SHP77 (cell line): ENCODE data around the gene MCF2L.
"Not testable (repeated sequence)": the region's sequence is repeated elsewhere in the genome, so short reads cannot be mapped to it uniquely, and the experiment has no call there.

Source experiments
- DNase-seq, 2 experiments: peaks; one replicate each; lab custom pipeline; 2025; lab: John Stamatoyannopoulos, UW

MCF2L gene

GRCh38 chr13:113015826-113016525 is 47.0 kb downstream of the MCF2L start:
- DNase-seq: no peak

DNA sequence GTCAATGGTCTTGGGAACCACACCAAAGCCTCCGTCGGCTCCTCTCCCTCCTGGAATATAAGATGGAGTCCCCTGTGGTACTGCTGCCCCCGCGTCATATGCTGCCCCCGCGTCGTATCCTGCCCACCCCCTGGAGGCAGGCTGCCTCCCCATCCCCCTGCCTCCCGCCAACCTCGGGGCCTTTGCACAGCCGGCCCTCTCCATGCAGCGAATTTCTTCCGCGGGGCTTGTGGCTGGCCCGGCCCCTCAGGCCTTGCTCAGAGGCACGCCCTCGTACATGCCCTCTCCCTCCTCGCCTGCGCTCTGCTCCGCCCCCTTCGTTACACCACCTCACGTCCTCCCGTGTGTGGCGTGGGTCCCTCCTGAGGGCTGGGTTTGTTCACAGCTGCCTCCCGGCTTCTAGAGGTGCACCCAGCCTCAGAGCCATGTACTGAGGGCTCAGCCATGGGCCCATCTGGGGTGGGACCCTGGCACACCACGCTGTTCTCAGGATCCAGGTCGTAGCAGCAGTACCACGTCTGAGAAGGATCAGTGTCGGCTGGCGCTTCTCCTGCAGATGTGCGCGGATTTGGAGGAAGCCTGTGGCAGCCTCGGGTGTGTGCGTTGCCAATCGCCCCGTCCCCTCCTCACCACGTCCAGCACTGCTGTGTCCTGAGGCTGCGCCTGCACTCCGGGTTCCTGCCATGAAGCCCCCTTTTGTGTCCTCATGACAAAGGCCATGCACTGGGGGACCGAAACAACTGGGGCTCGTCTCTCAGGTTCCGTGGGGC is 47.7 kb downstream of the MCF2L start:
- no peak for DNase-seq

- no peak for DNase-seq
Measured at GRCh38 chr13:113017506-113018215, 48.6 kb downstream of the MCF2L start.

DNA sequence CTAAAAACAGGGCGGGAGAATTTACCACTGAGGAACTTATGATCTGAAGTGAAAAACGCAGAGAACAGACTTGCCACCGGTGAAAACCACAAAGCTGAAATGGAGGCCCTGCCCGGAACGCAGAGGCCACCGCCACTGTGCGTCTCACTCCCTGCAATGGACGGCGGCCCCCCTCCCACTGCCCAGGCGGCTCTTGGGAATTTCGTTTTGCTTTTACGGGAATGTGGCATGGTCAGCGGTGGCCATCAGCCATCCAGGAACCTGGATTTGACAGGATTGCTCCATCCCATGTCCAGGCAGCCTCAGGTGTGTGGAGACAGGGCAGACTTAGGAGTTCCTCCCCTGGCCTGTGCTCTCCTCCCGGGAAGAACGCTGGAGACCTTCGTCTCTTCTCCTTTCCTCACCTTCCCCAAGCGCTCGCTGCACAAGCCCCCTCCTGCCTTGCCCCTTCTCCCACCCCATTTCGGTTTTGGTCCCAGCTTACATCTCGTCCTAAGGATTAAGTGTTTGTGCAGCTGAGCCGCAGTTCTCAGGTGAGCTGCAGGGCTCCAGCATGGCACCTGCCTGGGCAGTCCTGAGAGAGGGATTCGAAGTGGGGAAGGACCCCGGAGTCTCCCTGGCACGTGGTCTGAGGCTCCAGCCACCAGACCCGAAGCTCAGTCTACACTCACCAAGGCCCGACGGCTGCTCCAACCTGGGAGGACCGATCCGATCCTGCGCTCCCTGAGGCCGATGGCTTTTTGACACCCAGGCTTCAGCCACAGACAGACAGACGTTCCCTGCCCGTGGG is 49.9 kb downstream of the MCF2L start:
- DNase-seq: no peak

GRCh38 chr13:113020323-113021080 is 51.5 kb downstream of the MCF2L start:
- DNase-seq: no peak

DNA sequence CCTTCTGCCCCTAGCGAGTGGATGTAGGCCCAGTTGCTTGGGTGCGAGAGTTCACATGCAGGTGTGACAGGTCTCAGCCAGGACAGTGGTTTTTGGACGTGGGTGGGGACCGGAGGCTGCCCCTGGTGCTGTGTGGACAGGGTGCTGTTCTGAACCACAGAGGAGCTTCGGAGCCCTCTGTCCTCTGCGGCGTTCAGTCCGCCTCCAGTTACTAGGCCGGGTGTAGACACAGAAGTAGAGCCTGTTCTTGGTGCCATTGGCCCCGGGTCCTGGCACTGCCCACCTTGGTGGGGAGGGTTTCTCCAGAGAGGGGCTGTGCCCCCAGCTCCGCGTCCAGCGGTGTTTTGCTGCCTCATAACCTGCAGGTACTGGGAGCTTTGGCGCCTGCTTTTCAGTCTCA is 52.4 kb downstream of the MCF2L start:
- no peak for DNase-seq

DNA sequence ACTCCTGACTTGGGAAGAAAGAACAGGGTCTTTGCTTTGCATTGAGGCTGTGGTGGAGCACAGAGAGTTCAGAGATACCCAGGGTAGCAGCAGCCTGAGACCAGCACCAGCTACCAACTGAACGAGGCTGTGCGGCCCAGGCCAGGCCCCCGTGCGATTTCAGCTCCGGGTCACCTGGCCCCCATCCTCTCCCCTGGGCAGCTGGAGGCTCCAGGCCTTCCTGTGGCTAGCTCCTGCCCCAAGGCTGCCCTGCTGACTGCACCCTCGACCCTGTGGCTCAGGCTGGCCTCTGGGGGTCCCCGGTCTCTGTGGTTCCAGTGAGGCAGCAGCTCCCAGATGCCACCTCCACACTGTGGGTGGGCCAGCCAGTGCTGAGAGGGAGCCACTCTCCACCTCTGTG is 52.8 kb downstream of the MCF2L start:
- DNase-seq: no peak

- no peak for DNase-seq
Measured at GRCh38 chr13:113022391-113022744, 53.4 kb downstream of the MCF2L start.

DNA sequence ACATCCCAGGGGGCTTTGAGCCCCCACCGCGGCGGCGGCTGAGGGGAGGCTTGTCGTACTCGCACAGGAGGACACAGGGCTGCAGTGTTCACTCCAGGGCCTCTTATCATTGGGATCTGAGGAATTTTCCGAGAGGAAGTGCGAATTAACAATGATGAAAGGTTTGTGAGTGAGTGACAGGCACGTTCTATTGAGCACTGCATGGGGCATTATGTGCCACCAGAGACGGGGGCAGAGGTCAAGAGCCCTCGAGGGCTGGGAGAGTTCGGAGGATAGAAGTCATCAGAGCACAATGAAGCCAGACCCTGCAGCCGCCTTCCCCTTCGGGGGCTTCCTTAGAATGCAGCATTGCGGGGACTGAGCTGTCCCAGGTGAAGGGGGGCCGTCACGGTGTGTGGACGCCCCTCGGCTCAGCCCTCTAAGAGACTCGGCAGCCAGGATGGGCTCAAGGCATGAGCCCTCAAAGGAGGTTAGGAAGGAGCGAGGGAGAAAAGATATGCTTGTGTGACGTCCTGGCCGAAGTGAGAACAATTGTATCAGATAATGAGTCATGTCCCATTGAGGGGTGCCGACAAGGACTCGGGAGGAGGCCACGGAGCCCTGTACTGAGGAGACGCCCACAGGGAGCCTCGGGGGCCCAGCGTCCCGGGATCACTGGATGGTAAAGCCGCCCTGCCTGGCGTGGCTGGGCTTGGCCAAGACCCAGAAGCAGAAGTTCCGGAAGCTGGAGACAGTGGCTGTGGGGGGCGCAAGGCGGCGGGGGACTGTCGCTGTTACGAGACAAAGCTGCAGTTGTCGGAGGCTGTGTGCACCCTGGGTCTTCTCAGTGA is 53.9 kb downstream of the MCF2L start:
- no peak for DNase-seq

DNA sequence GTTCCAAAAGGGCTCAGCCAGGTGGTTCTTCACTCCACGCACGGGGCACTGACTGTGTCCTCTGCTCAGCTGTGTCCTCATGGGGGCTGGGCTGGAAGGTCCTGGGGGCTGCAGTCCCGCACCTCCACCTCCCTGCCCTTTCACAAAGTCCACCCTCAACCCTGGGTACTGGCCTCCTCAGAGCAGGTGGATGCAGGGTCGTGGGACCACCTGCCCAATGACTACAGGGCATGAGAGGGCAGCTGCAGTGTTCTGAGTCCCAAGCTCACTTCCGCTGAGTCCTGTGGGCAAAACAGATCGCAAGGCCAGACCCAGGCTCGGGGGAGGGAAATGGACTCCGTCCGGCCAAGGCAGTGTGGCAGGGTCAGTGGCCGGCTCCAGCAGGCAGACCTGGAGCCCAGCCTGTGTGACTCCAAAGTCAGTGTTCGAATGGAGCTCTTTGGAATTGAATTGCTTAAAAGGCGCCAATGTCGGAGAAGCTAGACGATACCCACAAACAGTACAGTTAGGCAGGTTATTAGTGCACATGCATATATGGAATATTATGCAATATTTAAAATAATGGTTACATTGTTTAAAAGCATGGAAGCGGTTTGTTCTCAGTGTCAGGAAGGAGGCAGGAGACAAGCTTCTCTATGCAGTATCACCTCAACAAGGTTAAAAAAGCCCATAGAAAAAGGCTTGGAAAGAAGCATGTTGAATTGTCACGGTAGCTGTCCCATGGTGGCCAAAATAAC is 54.8 kb downstream of the MCF2L start:
- DNase-seq: no peak

DNA sequence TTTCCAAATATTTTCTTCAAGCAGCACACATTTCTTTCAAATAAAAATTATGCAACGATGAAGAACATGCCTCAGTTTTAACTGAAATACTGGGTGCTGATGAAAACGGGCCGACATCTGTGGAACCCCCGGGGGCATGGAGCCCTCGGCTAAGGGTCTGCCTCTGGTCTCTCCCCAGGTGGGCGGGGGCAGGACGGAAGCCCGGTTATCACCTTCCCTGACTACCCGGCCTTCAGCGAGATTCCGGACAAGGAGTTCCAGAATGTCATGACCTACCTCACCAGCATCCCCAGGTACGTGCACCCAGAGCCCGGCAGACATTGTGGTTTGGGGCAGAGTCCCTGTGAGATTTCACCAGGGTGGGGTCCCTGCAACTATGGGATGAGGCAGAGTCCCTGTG is 55.5 kb downstream of the MCF2L start:
- DNase-seq: no peak

DNA sequence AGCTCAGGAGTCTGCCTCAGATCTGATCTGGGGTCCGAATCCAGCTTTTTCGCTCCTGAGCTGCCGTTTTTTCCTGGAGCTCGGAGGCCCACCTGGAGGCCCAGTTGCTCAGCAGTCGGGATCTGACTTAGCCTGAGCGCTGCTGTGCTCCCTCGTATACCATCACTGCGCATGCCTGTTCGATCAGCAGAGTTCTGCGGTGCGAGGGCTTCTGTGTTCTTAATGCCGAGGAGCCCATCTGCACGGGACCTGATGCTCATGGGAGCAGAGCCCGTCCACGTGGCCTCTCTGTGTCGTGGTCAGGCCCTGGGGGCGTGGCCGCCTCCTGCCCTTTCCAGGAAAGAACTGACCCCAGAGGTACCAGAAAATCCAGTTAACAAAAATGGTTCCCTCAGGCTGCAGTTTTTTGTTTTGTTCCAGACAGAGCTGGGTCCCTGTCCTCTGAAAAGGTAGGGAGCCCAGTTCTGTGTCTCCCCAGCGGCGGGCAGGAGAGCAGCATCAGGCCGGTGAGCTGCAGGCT is 57.4 kb downstream of the MCF2L start:
- no peak for DNase-seq

DNA sequence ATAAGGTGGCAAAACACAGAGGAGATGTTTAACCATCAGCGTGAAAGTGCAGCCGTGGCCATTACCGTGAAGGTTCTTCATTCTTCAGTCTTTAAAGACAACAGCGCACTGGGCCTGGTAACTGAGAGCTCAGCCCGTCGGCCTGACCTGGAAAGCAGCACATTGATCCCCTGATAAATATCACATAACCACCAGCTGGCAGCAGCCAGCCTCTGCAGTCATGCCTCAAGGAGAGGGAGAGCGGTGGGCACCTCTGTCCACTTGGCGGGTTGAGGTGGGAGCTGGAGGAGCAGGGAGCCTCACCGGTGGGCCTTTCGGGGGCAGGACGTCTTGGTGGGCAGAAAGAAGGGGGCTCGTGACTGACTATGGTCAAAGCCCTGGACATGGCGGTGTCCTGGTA is 58.1 kb downstream of the MCF2L start:
- no peak for DNase-seq

DNA sequence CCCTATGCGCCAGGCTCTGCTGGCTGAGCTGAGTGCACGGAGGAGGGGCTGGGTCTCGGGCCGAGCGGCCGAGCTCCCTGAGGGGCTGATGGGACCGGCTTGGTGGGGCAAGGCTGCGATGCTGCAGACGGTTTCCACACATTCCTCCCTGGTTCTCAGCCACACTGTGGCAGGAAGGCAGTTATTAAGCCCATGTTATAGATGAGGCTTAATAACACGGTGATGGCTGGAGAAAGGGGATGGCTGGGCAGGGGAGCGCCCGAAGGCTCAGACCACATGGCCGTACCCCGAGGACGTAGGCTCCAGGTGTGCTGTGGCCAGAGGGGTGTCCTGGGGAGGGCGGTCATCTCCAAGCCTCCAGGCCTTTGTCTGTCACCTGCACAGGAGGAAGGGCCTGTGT is 58.6 kb downstream of the MCF2L start:
- no peak for DNase-seq

- DNase-seq: no peak
Measured at GRCh38 chr13:113028336-113029060, 59.5 kb downstream of the MCF2L start.

DNA sequence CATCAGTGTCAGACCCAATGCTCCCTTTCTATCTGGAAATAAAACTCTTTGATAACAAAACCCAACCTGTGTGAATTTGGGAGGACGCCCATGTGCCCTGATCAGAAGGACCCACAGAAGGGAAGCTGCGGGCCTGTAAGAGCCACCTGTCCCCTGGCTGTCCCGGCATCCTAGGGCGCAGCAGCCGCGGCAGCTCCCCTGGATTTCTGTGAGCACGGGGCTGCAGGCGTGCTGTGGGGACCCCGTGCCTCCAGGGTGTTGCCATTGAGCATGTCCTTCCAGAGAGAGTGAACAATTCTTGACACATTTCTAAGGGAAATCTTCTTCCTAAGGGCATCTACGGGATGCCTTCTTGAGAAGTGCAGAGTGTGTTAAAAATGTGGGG is 60.0 kb downstream of the MCF2L start:
- no peak for DNase-seq

DNA sequence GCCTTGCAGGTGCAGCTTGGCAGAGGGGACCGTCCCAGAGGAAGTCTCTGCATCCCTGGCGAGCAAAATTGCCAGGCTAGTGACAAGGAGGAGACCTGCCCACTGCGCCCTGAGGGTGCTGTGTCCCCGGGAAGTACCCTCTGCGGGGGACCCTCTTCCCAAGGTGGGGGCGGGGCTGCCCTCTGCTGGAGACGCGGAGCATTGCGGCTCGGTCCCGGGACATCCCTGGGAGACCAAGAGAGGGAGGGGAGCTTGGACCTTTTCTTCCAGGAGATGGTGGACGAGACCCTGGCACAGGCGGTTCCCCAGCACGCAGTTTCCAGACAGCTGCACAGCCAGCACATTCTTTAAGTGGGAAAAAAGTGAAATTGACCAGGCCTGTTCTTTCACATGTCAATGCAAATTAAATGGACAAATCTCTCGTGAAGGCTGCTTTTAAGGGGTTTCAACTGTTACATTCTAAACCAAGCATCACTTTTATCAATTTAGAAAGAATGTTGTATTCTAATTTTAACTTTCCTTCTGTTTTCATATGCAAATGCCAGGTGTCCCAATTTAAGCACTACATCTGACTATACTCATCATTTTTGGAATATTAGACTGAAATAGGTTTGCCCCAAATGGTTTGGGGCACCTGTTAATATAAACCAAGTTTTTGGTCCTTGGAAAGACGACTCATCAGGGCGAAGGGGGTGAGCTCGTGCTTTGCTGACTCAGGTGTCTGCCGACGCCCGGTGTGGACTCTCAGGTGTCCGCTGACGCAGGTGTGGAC is 60.7 kb downstream of the MCF2L start:
- peak; percentile 25 to 50 for DNase-seq

DNA sequence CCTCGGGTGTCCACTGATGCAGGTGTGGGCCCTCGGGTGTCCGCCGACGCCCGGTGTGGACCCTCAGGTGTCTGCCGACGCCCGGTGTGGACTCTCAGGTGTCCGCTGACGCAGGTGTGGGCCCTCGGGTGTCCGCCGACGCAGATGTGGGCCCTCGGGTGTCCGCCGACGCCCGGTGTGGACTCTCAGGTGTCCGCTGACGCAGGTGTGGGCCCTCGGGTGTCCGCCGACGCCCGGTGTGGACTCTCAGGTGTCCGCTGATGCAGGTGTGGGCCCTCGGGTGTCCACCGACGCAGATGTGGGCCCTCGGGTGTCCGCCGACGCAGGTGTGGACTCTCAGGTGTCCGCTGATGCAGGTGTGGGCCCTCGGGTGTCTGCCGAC is 61.2 kb downstream of the MCF2L start:
- DNase-seq: not testable (repeated sequence)
